ENCODE results near the gene TMEM151B. TPM values are rescaled to one million over a fixed set of nuclear protein-coding genes. Genes with fewer than 3 reads are reported as not detected.

The TMEM151B gene
- total and polyA plus RNA-seq, 9 of the 15 experiments (the other 6 are each of a cell fraction or from before 2014, with no cell fraction given), result not detected

DNA sequence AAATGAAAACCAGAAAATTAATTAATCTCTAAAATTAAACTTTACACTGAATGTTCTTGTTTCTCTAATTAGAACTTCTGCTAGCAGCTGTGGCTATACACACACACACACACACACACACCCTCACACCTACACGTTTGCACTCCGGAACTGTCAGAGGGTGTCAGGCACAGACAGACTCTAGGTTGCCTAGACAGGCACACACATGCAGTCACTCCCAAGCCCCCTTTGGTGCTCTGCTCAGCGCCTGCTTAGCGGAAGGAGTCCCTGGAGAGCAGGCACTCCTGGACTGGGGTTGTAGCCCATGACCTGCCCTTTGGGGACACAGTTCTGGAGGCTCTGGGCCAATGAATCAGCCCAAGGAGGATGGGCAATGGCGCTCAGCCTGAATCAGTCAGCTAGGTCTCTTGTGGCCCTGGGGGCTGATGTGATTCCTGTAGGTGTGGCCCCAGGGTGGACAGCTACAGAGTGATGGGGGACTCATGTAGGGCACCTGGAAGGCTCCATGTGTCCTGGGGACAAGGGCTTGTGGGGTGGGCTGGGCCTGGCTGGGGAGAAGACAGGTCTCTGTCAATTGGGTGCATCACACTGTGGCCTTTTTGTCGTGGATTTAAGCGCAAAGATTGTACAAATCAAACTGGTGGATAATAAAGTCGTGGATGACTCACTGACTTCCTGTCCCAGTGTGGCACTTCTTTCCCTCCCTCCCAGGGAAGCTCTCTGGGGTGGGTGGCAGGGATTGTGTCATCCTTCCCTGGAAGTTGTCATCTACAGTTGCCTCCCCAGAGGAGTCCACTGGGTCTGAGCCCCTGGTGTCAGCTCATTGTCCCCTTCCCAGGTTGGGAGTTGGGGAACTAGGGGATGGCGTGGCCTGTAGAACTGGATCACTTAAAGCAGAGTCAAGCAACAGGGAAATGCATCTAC is 8.8 kb downstream of the TMEM151B start:
- intact Hi-C loops (cut with micrococcal nuclease) (no loop called here), in situ Hi-C loops (cut with MboI) (no loop called here)
- TF ChIP-seq L3MBTL2 (IDR thresholded peaks at IDR 0.05), result no peak
- TF ChIP-seq, protein P1, sequence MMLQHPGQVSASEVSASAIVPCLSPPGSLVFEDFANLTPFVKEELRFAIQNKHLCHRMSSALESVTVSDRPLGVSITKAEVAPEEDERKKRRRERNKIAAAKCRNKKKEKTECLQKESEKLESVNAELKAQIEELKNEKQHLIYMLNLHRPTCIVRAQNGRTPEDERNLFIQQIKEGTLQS (IDR thresholded peaks at IDR 0.05), result 0 out of 2 replicates have a peak, but pooled peaks have one; percentile 24
- TF ChIP-seq, protein P1 (CRISPR knock-in tag; conservative IDR thresholded peaks at IDR 0.05), result no peak
- no peak for FAIRE-seq
- H3K9me1 ChIP-seq (ENCODE audit: control insufficient read depth, insufficient read depth, low read length), result peaks cover 4% of the 10 kb centered on the region
- H3K27me3 ChIP-seq (ENCODE audit: control insufficient read depth in 2 of 2, insufficient read depth in 2 of 2, low read length in 2 of 2), result peaks cover 68 to 89% of the 10 kb centered on the region in 2 experiments
- ChIA-PET POLR2A (interaction anchor here (0.7 to 1.5 kb wide), 4 partner anchors 9 to 494 kb away, joined by 3 to 5 read pairs (median 4); partner anchors contain the start of genes AARS2 and TMEM151B), CTCF (ENCODE audit: low intra/inter-chr PET ratio) (no interaction called here)
- no peak overlapping the region for H3K27ac ChIP-seq (ENCODE audit: extremely low read depth, low read depth, low read length)
- DNase-seq (ENCODE audit: extremely low read depth in 1 of 4, low spot score in 3 of 4), result no peak
- H3K4me2 ChIP-seq (ENCODE audit: insufficient read depth, low read length), result no peak overlapping the region
- no peak overlapping the region for H3K9ac ChIP-seq (ENCODE audit: insufficient read depth in 1 of 2, low read depth in 2 of 2, low read length in 2 of 2)
- peaks cover 13% of the 10 kb centered on the region for H4K20me1 ChIP-seq (replicated peaks; ENCODE audit: control insufficient read depth, insufficient read depth, low read length)
- no peaks in the 10 kb centered on the region for H3K9me3 ChIP-seq (replicated peaks; ENCODE audit: control insufficient read depth, insufficient read depth, low read depth, low read length)
- ATAC-seq, result no peak
- H2AFZ ChIP-seq (ENCODE audit: low read depth, low read length), result no peak overlapping the region
- H3K4me3 ChIP-seq, result no peak overlapping the region
- H3K79me2 ChIP-seq (ENCODE audit: control insufficient read depth, insufficient read depth, low read length), result no peaks in the 10 kb centered on the region
- WGBS (ENCODE audit: insufficient coverage, low coverage, missing lambda C conversion rate), result 1% methylated on average over 9 of the region's 9 CpGs
- peaks cover 0 to 20% of the 10 kb centered on the region in 2 experiments; a peak in 2 of 5 replicates for H3K4me1 ChIP-seq (replicated peaks in 1 of 2; ENCODE audit: control insufficient read depth in 2 of 2, insufficient read depth in 2 of 2, low read length in 2 of 2)
- no peaks in the 10 kb centered on the region for H3K36me3 ChIP-seq (ENCODE audit: control insufficient read depth, insufficient read depth, low read length)
- no TSS peak for BruUV-seq (replicated peaks)

Data from K562 (cell line).